Measurements from ENCODE around the gene TBC1D22A.

TBC1D22A gene

DNA sequence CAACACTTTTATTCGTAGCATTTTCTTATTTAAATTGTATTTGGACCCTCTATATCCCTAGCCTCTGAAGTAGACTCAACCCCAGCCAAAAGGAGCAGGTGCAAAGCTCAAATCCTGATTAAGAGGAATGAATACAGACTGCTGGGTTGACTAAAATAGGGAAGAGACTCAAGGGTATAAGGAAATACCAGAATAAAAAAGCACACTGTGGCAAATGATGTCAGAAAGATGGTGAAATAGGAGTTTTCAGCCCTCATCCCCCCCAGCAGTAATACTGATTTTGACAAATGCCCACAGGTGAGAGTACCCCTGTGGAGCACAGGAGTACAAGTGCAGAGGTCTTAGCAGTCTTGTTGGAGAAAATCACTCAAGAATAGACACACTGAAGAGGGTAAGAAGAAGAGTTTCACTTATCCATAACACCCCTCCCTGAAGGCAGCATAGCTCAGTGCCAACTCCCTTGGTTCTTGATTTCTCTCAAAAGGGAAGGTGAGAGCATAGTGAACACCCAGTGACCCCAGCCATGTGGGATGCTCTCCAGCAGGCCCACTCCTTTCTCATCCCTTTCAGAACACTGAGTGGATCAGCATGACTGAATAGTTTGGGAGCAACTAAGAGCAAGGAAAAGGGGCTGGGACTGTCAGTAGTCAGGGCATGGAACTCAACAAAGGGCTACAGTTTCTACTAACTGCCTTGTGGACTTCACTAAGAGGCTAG, 71.7 kb downstream of the TBC1D22A start:
- no peak for DNase-seq (ENCODE audit: low read depth in 2 of 2)

DNA sequence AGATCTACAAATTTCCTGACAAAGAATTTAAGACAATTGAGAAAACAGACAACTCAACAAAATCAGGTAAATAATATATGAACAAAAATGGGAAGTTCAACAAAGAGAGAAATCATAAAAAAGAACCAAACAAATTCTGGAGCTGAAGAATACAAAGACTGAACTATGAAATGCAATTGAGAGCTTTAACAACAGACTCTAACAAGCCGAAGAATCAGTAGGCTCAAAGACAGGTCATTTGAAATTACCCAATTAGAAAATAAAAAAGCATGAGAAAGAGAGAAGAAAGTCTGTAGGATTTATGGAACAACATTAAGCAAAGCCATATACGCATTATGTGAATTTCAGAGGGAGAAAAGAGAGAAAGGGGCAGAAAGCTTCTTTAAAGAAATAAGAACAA, 72.8 kb downstream of the TBC1D22A start:
- no peak for DNase-seq (ENCODE audit: low read depth in 2 of 2)

DNA sequence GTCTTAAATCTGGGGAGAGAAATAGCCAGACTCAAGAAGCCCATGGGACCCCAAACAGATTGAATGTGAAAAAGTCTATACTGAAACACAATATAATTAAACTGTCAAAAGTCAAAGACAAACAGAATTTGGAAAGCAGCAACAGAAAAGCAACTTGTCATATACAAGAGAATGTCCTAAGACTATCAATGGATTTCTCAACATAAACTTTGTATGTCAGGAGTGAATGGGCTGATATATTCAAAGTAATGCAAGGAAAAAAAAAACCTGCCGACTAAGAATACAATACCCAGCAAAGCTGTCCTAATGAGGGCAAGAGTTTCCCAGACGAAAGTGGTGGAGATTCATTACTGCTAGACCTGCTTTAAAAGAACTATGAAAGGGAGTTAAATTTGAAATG, 73.2 kb downstream of the TBC1D22A start:
- no peak for DNase-seq (ENCODE audit: low read depth in 2 of 2)

DNA sequence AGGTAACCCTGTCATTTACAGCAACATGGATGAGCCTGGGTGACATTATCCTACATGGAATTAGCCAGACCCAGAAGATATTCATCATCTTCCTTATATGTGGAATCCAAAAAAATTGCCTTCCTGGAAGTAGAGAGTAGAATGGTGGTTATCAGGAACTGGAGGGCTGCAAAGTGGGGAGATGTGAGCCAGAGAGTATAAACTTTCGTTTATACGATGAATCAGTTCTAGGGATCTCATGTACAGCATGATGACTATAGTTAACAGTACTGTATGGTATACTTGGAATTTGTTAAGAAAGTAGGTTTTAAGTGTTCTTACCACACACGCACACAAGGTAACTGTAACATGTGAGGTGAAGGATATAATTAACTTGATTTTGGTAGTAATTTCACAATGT, 79.1 kb downstream of the TBC1D22A start:
- no peak for DNase-seq (ENCODE audit: low read depth in 2 of 2)

DNA sequence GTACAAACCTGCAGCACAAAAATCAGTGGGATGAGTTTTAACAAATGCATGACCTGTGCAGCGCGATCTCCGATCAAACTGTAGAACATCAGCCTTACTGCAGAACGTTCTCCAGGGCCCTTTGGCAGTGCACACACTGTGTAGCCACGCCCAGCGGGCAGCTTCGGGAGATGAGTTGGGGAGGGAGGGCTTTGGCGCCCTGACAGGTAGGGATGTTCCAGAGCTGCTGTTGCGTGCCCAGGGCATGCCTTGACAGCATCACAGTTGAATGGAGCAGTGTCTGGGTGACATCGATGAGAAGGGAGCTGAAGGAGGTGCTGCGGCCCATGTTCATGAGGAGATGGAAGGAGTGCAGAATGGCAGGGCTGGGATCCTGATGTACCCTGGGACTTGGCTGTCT, 80.2 kb downstream of the TBC1D22A start:
- DNase-seq (ENCODE audit: low read depth in 2 of 2), result no peak

DNA sequence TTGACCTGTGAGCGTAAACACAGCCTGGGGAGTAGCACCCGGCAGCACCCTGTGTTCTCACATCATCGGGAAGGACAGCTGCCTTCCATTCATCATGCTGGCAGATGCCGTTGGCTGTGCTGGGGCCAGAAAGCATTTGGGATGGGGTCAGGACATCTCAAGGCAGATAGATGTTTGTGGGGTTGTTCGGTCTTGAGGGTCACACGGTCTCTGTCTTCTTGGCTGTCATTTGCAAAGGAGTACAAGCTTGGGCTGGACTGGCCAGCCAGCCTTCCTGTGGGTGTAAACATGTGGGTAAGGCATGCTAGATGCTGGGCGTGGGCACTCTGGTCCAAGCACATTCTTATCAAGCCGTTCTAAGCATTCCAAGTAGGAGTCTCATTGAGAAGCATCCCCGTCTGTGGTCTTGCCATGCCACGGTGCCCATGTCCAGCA, 81.4 kb downstream of the TBC1D22A start:
- DNase-seq (ENCODE audit: low read depth in 2 of 2), result no peak

DNA sequence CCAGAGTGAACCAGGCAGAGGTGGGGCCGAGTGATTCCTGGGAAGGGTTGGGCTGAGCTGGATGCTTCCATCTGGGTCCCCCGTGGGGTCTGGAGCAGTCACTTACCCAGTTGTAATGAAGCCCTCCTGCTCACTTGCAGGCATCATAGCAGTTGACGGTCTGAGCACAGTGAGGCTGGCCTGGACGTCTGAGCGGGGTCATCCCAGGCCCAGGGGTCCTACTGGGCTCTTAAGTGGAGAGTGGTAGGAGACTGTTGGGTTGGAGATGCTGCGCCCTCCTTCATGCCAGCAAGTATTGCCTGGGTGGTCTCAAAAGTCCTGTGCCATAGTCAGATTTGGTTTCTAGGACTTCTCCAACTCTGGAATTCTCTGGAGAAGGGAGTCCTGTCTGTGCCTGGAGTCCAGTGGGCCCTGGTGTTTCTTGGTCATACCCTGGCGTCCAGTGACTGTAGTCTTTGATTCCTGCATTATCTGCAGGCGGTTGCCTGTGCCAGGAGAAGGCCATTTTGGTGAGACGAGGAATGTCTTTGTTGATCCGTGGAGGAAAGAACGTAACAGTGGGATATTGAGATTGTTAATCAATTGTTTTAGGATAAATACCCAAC, 82.3 kb downstream of the TBC1D22A start:
- DNase-seq (ENCODE audit: low read depth in 2 of 2), result no peak

DNA sequence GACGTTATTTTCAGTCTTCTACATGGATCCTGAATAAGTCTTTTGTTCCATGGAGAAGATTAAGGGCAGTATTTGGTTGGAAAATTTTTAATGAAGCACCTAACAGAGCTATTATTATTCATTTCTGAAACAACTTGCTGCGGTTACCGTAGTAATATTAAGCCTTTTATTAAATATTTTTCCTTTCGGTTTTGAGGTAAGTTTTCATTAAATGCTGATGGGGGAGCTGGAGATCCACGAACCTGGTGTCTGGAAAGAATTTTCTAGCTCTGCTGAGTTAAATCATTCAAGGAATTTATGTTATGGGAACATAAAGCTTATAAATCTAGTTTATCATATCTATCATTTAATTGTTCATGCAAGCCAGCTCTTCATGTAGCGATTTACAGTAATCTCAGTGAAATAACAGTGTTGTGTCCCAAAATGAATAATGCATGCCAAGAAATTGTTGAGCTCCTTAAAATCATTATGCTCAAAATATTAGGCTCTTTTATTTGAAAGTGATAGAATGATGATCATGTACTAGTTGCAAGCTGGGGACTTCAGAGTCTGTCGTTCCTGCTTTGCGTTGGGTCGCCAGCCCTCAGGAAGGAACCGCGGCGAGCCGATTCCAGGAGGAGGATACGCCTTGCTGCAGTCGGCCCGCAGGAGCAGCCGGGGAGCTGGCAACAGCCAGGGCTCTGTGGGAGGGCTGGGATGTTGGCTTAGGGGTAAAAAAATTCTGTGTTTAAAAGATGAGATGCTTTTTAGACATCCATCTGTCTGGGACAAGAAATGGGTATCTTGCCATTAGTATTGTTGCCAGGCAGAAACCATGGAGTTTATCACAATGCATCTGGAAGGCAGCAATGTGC, 83.1 kb downstream of the TBC1D22A start:
- DNase-seq (ENCODE audit: low read depth in 2 of 2), result no peak

DNA sequence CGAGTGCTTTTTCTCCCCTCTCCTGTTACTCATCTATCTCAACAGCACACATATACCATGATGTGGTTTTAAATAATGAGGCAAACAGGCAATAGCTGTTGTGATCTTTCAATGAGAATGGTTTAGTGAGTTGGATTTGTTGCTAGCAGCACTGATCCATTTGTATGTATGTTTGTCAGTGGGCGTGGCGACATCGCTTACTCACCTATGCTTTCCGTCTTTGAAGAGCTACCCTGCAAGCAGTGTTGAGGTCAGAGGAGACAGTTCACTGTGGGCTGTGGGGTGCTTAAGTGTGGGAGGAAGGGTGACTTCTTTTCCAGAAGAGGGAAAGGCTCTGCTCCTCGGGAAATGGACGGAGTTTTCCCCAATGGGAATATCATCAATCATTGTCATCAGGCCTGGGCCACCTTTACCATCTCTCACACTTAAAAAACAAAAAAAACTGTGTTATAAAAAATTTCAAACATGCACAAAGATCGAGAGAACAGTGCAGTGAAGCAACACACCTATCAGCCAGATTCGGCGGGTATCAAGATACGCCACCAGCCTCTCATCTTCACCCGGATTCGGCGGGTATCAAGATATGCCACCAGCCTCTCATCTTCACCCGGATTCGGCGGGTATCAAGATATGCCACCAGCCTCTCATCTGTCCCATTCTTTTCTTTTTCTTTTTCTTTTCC, 83.8 kb downstream of the TBC1D22A start:
- DNase-seq (ENCODE audit: low read depth in 2 of 2), result no peak

DNA sequence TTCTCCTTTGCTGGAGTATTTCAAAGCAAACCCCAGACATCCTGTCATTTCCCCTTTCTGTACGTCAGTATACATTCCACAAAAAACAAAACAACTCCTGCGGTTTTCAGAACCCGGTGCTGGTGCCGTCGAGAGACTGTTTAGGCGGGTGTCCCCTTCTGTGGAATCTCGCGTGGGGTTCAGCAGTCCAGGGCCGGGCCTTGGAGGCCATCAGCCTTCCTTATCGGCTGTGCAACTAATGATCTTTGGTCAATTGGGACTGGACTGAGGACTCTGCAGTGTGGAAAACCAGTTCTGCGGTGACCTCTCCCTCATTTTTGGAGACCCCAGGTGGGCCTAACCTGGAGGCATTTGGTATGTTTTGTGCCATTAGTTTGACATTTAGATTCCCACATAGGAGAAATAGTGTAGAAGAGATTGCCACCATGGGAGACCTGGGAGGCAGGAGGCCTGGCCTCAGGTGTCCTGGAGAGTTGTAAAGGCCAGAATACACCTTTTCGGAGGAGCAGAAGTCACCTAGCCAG, 84.4 kb downstream of the TBC1D22A start:
- DNase-seq (ENCODE audit: low read depth in 2 of 2), result no peak

DNA sequence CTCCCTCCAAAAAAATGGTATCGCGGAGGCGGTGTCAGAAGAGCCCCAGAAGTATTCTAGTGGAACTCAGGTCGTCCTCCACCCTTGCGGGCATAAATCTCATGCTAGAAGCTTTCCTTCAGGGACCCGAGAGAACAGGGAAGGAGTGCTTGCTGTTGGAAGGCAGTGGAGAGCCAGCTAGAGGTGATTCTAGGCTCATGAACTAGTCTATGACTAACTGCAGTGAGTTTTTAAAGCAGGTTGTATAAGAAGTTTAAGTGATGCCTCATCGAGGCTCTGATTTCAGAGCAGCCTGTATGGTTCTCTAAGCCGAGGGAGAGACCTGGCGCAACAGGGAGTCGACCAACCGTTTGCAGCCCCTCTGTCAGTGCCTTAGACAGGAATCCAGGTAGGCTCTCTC, 85.7 kb downstream of the TBC1D22A start:
- DNase-seq (ENCODE audit: low read depth in 2 of 2), result no peak

DNA sequence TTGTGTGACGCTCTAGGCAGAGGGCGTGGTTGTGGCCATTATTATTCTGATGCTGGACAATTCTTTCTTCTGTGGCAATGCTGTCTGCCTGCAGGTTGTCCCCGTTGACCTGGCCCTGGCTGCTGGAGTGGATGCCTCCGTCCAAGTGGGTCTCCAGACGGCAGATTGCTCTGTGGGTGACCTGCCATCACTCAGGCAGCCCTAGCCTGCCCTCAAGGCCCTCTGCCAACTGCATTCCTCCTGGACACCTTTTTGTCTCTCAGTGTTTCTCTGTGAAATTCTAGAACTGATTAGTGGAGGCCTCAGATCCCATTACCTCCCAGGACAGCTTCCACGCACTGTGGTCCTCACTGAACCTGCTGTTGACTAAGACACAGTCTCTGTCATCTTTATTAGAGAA, 86.7 kb downstream of the TBC1D22A start:
- no peak for DNase-seq (ENCODE audit: low read depth in 2 of 2)

DNA sequence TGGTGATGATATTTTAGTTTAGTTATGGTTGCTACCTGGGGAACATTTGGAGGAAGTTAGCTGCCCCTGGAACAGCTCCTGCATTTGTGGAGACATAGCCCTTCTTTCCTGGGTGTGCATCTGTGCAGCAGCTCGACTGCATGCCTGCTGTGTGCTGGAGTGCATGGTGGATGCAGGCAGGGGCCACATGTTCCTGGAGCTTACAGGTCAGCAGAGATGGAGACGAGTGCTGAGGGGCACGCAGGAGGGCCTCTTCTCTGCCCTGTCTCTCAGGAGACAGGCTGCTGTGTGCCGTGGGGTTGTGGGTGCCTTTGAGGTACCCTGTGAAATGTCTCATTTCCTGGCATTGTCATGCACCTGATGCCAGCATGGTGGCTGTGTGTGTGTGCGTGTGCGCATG, 87.5 kb downstream of the TBC1D22A start:
- DNase-seq (ENCODE audit: low read depth in 2 of 2), result no peak

DNA sequence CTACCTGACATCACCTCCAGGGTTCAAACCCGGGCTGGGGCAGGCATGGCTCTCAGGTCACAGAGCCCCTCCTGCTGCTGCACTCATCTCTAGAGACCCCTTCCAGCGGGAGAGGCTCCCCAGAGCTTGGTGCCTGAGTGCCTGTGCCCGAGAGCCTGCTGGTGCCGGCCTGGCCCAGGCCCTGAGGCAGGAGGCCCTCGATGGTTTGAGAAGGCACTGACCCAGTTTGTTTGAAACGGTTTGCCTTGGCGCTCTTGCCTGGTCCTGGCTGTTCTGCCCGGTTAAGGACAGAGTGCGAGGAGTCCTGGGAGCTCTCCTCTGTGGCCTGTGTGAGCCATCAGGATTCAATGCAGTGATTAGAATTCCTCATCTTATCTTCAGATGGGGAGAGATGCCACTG, 88.9 kb downstream of the TBC1D22A start:
- DNase-seq (ENCODE audit: low read depth in 2 of 2), result no peak

DNA sequence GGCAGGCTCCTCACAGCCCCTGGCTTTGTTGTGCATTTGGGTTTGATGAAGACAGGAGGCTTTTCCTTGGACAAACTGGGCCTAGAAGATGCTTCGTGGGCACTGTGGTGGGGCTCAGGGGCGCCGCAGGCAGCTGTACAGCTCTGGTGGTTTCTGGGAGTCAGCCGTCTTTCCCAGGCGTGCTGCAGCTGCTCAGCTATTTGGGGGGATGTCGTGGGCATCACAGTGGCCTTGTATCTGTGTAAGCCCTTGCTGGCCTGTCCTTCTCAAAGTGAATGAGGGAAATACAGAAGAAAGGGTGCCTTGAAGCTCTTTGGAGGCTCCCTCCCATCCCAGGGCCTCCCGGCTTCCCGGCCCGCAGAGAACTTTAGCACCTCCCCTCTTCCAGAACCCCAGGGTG, 89.5 kb downstream of the TBC1D22A start:
- no peak for DNase-seq (ENCODE audit: low read depth in 2 of 2)

DNA sequence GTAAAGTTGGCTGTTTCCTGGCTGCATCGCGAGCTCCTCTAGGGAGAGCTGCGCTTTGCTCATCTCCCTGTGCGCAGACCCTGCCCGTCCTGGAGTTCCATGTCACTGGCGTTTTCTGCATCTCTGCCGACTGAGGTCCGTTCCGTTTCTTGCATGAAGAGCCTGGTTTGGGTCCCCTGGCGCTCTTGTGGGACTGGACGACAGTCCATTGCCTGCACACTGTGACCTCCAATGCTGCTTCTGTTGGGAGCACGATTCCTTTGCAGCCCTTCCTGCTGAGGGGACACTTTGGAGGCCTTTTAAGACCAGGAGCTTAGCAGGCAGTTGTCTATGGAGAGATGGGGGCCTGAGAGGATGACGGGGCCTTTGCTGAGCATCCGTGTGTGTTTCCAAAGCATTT, 90.3 kb downstream of the TBC1D22A start:
- DNase-seq (ENCODE audit: low read depth in 2 of 2), result no peak

DNA sequence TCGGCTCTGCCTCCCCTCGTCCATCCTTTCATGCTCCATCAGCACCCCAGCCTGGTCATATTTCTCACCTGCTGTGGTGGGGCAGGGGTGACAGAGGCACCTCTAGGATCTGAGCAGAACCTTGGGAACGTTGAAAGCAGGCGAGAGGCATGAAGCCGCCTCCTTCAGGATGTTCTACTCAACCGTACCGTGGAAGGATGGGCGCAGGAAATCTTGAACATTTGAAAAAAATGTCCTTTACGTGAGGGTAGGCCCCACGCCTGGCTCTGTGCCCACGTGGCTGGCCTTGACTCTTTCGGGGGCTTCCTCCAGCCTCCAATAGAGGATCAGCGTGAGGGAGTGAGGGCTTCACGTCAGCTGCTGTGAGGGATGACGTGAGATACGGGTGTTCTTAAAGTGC, 90.7 kb downstream of the TBC1D22A start:
- DNase-seq (ENCODE audit: low read depth in 2 of 2), result no peak

DNA sequence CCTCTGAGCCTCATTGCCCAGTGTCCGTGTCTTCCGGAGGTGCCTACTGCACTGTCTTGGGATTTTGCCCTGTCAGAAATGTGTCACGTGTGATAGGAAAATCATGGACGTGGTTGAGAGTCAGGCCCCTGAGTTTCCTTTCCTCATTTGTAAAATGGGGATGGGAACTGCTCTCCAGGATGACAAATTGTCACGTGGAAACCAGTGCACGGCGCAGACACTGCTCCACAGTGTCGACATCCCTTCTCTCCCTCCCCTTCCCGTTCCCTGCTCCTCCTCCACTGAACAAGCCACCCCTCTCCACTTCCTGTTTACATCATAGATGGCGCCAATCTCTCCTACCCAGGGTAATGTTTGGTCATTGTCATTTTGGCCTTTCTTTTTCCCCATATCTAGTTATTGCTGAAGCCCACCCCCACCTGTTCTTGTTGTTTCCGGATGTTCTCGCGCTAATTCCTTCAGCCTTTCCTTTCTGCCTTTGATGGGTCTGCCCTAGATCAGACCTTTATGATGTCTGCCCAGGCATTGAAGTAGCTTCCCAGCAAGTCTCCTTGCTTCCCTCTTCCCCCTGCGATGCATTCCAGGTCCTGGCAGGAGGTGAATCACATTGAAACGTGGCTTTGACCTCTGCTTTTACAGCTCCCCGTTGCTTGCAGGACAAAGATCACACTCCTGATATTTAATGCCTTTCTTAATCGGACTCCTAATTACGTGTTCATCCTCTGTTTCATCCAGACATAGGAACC, 91.8 kb downstream of the TBC1D22A start:
- DNase-seq (ENCODE audit: low read depth in 2 of 2), result no peak

DNA sequence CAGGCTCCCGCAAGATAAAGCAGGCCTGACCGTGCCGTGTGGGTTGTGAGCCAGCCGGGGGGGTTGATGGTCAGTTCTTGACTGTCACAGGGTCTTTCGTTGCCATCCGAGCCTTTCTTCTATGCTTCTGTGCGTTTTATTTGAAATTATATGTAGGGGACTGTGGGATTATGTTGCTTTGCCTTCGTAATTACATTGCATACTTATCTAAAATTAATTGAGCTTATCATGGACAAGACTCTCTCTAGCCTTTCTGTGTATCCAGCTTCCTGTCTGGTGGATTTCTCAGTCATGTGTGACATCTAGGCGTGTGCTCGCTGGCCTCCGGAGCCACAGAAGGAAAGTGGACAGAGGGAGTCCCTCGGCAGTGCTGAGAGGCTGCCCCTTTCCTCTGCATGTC, 93.2 kb downstream of the TBC1D22A start:
- DNase-seq (ENCODE audit: low read depth in 2 of 2), result no peak

DNA sequence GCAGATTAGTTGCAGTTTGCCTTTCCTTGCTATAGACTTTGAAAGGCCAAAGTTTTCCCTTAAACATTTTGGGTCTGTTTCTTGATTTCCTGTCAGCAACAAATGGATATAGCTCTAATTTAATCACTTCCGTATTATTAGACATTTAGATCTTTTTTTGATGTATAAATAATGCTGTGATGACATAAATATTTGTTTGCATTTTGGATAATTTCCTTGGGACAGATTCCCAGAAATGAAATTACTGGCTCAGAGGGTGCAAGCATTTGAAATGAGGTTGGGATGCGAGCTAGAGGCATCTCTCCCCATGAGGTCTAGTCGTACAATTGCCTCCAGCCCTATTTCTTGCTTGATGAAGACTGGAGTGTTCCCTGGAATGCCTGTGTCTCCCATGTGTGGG, 94.2 kb downstream of the TBC1D22A start:
- DNase-seq (ENCODE audit: low read depth in 2 of 2), result no peak

DNA sequence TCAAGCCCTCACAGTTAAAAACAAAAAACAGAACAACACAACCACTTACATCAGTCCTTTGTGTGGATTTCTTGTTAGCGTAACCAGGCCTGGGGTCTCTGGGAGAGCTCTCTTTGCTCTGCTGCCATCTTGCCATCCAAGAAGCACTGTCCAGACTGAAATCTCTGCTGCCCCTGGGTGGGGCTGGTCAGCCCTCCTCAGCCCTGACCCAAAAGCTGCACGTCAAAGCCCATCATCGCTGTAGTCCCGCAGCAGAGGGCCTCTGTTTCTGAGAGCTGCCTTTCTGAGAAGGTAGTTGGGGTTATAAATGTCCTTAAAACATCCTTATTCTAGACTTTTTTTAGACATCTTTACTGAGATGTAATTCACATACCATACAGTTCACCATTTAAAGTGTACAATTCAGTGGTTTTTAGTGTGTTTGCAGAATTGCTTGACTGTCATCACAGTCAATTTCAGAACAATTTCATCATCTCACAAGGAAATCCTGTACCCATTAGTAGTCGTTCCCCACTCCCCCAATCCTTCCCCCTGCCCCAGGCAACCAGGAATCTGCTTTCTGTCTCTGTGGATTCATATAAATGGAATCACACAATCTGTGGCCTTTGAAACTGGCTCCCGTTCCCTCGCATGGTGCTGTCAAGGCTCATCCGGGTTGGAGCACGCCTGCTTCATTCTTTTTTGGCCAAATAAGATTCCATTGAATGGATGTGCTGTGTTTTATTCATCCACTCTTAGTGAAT, 94.9 kb downstream of the TBC1D22A start:
- no peak for DNase-seq (ENCODE audit: low read depth in 2 of 2)

Data from activated CD4-positive, alpha-beta T cell treated with anti-CD3 and anti-CD28 coated beads for 24 hours (primary cell).